ENCODE results near the gene HLTF. TPM values are rescaled to one million over a fixed set of nuclear protein-coding genes. Genes with fewer than 3 reads are reported as not detected.
A peak's percentile ranks its signal among the peaks of the same experiment; 100 is the strongest.

Gene HLTF
- 21.2 and 21.6 TPM in 2 replicates for total RNA-seq

- peak within 1 kb of the TSS; percentile 87 for H3K4me3 ChIP-seq (ENCODE audit: low read depth, low read length)
- no peaks in the 10 kb centered on the region for H3K36me3 ChIP-seq (ENCODE audit: control insufficient read depth, insufficient read depth, low read length)
- H3K27me3 ChIP-seq (ENCODE audit: control insufficient read depth, insufficient read depth, low read length) = no peaks in the 10 kb centered on the region
- TF ChIP-seq CTCF (IDR thresholded peaks at IDR 0.05; ENCODE audit: insufficient read depth, low read length, poor library complexity, severe bottlenecking) = no peak
- DNase-seq (ENCODE audit: low read depth) = peak; percentile 88
These were observed at the start of gene HLTF for GRCh38 chr3:149086232-149086988. HLTF (minus strand) TSS chr3:149086533; CDS start chr3:149086336, 197 bp downstream.

GRCh38 chr3:149134575-149134974, 48.2 kb upstream of the HLTF start:
- TF ChIP-seq CTCF (IDR thresholded peaks at IDR 0.05; ENCODE audit: insufficient read depth, low read length, poor library complexity, severe bottlenecking) = no peak
- Histone ChIP-seq H3K4me3 (ENCODE audit: low read depth, low read length) (no peak overlapping the region), H3K27me3 (ENCODE audit: control insufficient read depth, insufficient read depth, low read length) (no peaks in the 10 kb centered on the region), H3K36me3 (ENCODE audit: control insufficient read depth, insufficient read depth, low read length) (no peaks in the 10 kb centered on the region)
- no peak for DNase-seq (ENCODE audit: low read depth)

- H3K4me3 ChIP-seq (ENCODE audit: low read depth, low read length) = no peak overlapping the region
- no peaks in the 10 kb centered on the region for H3K27me3 ChIP-seq (ENCODE audit: control insufficient read depth, insufficient read depth, low read length)
- no peak for DNase-seq (ENCODE audit: low read depth)
- H3K36me3 ChIP-seq (ENCODE audit: control insufficient read depth, insufficient read depth, low read length) = no peaks in the 10 kb centered on the region
- TF ChIP-seq CTCF (IDR thresholded peaks at IDR 0.05; ENCODE audit: insufficient read depth, low read length, poor library complexity, severe bottlenecking) = no peak
These were observed 45.3 kb upstream of the HLTF start for GRCh38 chr3:149131589-149131988.

- peak; percentile 75 for DNase-seq (ENCODE audit: low read depth)
These were observed 43.2 kb upstream of the HLTF start, which contains the start of gene HPS3 for GRCh38 chr3:149129326-149130205. HPS3 (plus strand) TSS chr3:149129638; CDS start chr3:149129724, 86 bp downstream.

GRCh38 chr3:149128821-149129220, 42.5 kb upstream of the HLTF start:
- no peak for TF ChIP-seq CTCF (IDR thresholded peaks at IDR 0.05; ENCODE audit: insufficient read depth, low read length, poor library complexity, severe bottlenecking)
- DNase-seq (ENCODE audit: low read depth) = no peak
- Histone ChIP-seq H3K4me3 (ENCODE audit: low read depth, low read length) (peak overlapping the region; percentile 84), H3K36me3 (ENCODE audit: control insufficient read depth, insufficient read depth, low read length) (no peaks in the 10 kb centered on the region), H3K27me3 (ENCODE audit: control insufficient read depth, insufficient read depth, low read length) (no peaks in the 10 kb centered on the region)

More at GRCh38 chr3:149129326-149130205, 43.2 kb upstream of the HLTF start, which contains the start of gene HPS3:
- no peaks in the 10 kb centered on the region for H3K27me3 ChIP-seq (ENCODE audit: control insufficient read depth, insufficient read depth, low read length)
- no peaks in the 10 kb centered on the region for H3K36me3 ChIP-seq (ENCODE audit: control insufficient read depth, insufficient read depth, low read length)
- no peak for TF ChIP-seq CTCF (IDR thresholded peaks at IDR 0.05; ENCODE audit: insufficient read depth, low read length, poor library complexity, severe bottlenecking)
- H3K4me3 ChIP-seq (ENCODE audit: low read depth, low read length) = peak within 1 kb of the TSS; percentile 84

Measured in kidney epithelial cell (primary cell).